Esophagus muscularis mucosa (tissue), 4 donors: ENCODE results near the gene CCDC106. TPM values are rescaled to one million over a fixed set of nuclear protein-coding genes. Genes with fewer than 3 reads are reported as not detected.

Experiments
- DNase-seq: peaks from one replicate; pipeline ENCODE4 v3.0.0-alpha.2; 2017; ENCODE audit errors: extremely low spot score
- H3K27ac ChIP-seq, 4 donors: fragments of 200-600 bp; sonication (generic); replicated peaks in 1 of 4; 1 replicate in 3 of 4; 2 replicates in 1 of 4; pipeline ENCODE4 v1.5.1; 2016 to 2019; ENCODE audit warnings: mild to moderate bottlenecking in 1 of 4
- H3K27me3 ChIP-seq, 4 donors: fragments of 200-600 bp; sonication (generic); one replicate each; pipeline versions ENCODE4 v1.5.1 to v1.6.0; 2016 to 2019
- H3K36me3 ChIP-seq, 4 donors: fragments of 200-600 bp; sonication (generic); one replicate each; pipeline ENCODE4 v1.5.1; 2016 to 2019
- H3K4me1 ChIP-seq, 4 donors: fragments of 200-600 bp; sonication (generic); one replicate each; pipeline ENCODE4 v1.5.1; 2016 to 2019
- H3K4me3 ChIP-seq, 4 donors: fragments of 200-600 bp; sonication (generic); 1 replicate in 2 of 4; 2 replicates in 2 of 4; pipeline ENCODE4 v1.5.1; 2016 to 2019; ENCODE audit warnings: mild to moderate bottlenecking in 4 of 4, moderate library complexity in 1 of 4
- H3K9me3 ChIP-seq, 4 donors: fragments of 200-600 bp; sonication (generic); 1 replicate in 3 of 4; 2 replicates in 1 of 4; pipeline ENCODE4 v1.5.1; 2016 to 2019
- CTCF ChIP-seq, 3 experiments: fragments of 200-600 bp in 2 of 3; fragments of 450-650 bp in 1 of 3; sonication (generic) in 2 of 3; IDR thresholded peaks; one replicate each; pipeline ENCODE4 v1.5.1; 2017 to 2019; ENCODE audit warnings: antibody characterized with exemption in 3 of 3, mild to moderate bottlenecking in 2 of 3, moderate library complexity in 1 of 3
- EP300 ChIP-seq: sonication (generic); formaldehyde crosslinking; IDR thresholded peaks from one replicate; pipeline ENCODE4 v1.6.1; 2017; ENCODE audit warnings: antibody characterized with exemption
- POLR2A ChIP-seq: fragments of 450-650 bp; IDR thresholded peaks from one replicate; pipeline ENCODE4 v1.6.1; 2017; ENCODE audit warnings: antibody characterized with exemption, moderate library complexity, mild to moderate bottlenecking, low read depth
- POLR2AphosphoS5 ChIP-seq, 2 donors: sonication (generic); formaldehyde crosslinking; IDR thresholded peaks; one replicate each; pipeline ENCODE4 v1.6.1; 2017; ENCODE audit warnings: antibody characterized with exemption in 2 of 2
- WGBS: methylation state at CpG from one replicate; pipeline ENCODE4 v1.1.5; 2018; 5-methylcytosine and 5-hydroxymethylcytosine counted together
- intact Hi-C: fragments of 100-400 bp; cut with DNase I; formaldehyde crosslinking; loops from one replicate; pipeline ENCODE4 v1.15.1; 2023
- total RNA-seq, 4 donors: library from RNA; depleted of rRNA; stranded (reverse); fragments of >200 nt; gene quantifications; one replicate each; pipeline versions ENCODE4 v1.1.0 to v1.2.1, GENCODE V29; 2016

Gene CCDC106
- total RNA-seq, 4 donors from 2014 or later, result 9.4 to 22.0 (median 19.2) TPM

DNA sequence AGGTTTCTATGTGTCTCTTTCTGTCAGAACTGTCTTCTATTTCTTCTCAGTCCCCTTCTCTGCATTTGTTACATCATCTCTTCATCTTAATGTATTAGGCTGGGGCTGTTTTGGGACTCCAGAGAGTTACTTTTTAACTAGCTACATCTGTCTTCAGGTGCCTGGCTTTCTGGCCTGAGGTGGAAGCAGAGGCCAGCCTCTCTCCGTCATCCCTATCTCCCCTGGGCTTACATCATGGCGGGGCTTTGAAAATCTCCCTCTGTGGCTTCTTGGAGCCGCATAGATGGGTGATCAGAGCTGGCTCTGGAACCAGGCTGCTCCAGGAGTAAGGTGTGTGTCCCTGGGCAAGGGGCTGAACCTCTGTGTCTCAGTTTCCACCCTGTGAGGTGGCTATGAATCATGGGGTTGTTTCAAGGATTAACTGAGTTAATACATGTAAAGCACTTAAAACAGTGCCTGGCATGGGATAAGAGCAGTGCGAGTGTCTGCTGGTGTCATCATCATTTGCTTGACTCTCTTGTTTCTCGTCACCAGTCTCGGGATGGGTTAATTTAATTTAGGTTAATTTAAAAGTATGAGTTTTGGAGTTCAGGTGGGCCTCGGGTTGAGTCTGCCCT is 29.0 kb downstream of the CCDC106 start:
- H3K4me1 ChIP-seq, result peaks cover 38 to 76% (median 59%) of the 10 kb centered on the region in 4 donors
- H3K9me3 ChIP-seq, result no peaks in the 10 kb centered on the region
- H3K36me3 ChIP-seq, result peaks cover 26 to 67% (median 57%) of the 10 kb centered on the region in 4 donors
- no peaks in the 10 kb centered on the region for H3K27me3 ChIP-seq
- intact Hi-C loops, result no loop called here
- no peak for DNase-seq
- H3K27ac ChIP-seq, result peak overlapping the region in 3 of 4 donors; percentile 25 to 86 (median 41)
- 74% methylated on average over 7 of the region's 7 CpGs for WGBS
- peak overlapping the region in 1 of 4 donors; percentile 94 for H3K4me3 ChIP-seq
- TF ChIP-seq EP300 (no peak), POLR2AphosphoS5 (IDR thresholded peaks at IDR 0.05) (no peak), CTCF (IDR thresholded peaks at IDR 0.05) (no peak), POLR2A (no peak)

DNA sequence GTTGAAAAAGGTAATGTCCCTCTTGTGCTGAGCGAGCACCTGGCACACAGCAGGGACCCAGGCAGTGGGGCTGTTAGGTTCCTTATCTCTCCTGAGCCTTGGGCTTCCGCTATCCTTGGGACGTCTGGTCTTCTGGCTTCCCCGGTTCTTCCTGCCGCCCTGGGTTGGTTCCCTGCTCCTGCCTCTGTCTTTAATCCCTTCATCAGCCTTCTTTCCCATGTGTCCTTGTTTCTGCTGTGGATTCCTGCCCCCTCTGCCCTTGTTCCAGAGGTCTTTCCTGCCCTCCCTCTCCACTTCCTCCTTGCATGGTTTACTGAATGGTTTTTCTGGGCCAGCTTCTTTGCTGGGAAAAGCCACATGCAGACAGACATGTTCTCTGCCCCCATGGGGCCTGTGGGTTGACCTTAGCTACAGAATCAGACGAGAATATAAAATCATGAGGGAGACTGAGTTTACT is 29.6 kb downstream of the CCDC106 start:
- H3K4me3 ChIP-seq, result no peak overlapping the region
- peak overlapping the region in 2 of 4 donors; percentile 25 to 41 for H3K27ac ChIP-seq
- peaks cover 26 to 69% (median 63%) of the 10 kb centered on the region in 4 donors for H3K36me3 ChIP-seq
- DNase-seq, result no peak
- no peaks in the 10 kb centered on the region for H3K9me3 ChIP-seq
- intact Hi-C loops, result no loop called here
- peaks cover 38 to 72% (median 58%) of the 10 kb centered on the region in 4 donors for H3K4me1 ChIP-seq
- TF ChIP-seq POLR2A (no peak), CTCF (IDR thresholded peaks at IDR 0.05) (no peak), POLR2AphosphoS5 (IDR thresholded peaks at IDR 0.05) (no peak), EP300 (no peak)
- H3K27me3 ChIP-seq, result no peaks in the 10 kb centered on the region
- WGBS, result 77% methylated on average over 6 of the region's 6 CpGs

GRCh38 chr19:55678121-55678671 is 30.2 kb downstream of the CCDC106 start:
- peaks cover 38 to 74% (median 58%) of the 10 kb centered on the region in 4 donors for H3K4me1 ChIP-seq
- intact Hi-C loops, result no loop called here
- peaks cover 26 to 69% (median 65%) of the 10 kb centered on the region in 4 donors for H3K36me3 ChIP-seq
- no peak for DNase-seq
- H3K27ac ChIP-seq, result peak overlapping the region in 2 of 4 donors; percentile 25 to 41
- no peaks in the 10 kb centered on the region for H3K9me3 ChIP-seq
- H3K27me3 ChIP-seq, result no peaks in the 10 kb centered on the region
- H3K4me3 ChIP-seq, result no peak overlapping the region
- WGBS, result 85% methylated on average over 8 of the region's 21 CpGs
- TF ChIP-seq CTCF (IDR thresholded peaks at IDR 0.05) (no peak), POLR2A (no peak), POLR2AphosphoS5 (IDR thresholded peaks at IDR 0.05) (no peak), EP300 (no peak)

DNA sequence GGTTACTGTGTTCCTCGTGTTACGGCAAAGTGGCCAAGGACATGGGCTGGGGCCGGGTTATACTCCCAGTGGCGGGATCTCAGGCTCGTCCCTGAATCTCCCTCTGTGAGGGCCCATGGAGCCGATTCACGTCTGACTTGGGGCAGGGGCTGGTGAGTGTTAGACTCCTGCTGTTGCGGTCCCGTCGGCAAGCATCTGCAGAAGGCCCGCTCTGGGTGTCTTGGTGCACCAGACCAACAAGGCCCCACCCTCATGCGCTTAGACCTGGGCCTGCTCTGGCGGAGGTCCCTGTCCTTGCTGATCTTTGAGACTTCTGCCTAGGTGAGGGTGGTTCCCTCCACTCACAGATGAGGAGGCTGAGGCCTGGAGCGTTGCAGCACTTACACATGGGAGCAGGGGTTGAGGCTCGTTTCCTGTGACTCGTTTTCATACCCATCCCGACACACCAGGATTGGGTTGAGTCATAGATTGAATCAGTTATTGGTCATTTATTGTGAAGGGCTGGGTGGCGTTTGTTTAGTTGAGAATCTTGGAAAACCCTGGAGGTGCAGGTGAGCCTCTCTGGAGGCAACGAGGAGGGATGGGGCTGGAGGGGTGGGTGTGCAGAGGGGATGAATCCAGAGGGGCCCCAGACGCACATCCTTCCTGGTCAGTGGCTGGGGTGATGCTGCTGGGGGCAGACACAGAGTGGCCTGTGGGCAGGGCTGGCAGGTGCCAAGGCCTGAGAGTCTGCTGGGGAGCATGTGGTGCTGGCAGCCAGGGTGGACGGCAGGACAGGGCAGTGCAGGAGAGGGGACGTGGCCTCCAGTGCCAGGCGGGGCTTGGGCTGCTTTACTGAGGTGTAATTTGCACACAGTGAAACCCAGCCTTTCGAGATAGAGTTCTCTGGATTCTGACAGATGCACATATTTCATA is 31.6 kb downstream of the CCDC106 start:
- TF ChIP-seq EP300, result no peak
- TF ChIP-seq CTCF (IDR thresholded peaks at IDR 0.05), result no peak
- TF ChIP-seq POLR2AphosphoS5 (IDR thresholded peaks at IDR 0.05), result no peak
- TF ChIP-seq POLR2A, result no peak
- peaks cover 33 to 74% (median 52%) of the 10 kb centered on the region in 4 donors for H3K4me1 ChIP-seq
- H3K27me3 ChIP-seq, result no peaks in the 10 kb centered on the region
- H3K27ac ChIP-seq, result no peak overlapping the region
- DNase-seq, result no peak
- H3K9me3 ChIP-seq, result no peaks in the 10 kb centered on the region
- WGBS, result 79% methylated on average over 11 of the region's 24 CpGs
- H3K4me3 ChIP-seq, result no peak overlapping the region
- peaks cover 26 to 72% (median 67%) of the 10 kb centered on the region in 4 donors for H3K36me3 ChIP-seq
- intact Hi-C loops, result no loop called here
